NCI-H2196 (cell line): ENCODE results near the gene FHOD1.

Experiments used
- DNase-seq: peaks from one replicate; lab custom pipeline; 2025; ENCODE audit not compliant: unreplicated experiment; lab: John Stamatoyannopoulos, UW

Gene FHOD1

GRCh38 chr16:67236563-67237395, 10.5 kb downstream of the FHOD1 start:
- peak; percentile 24 for DNase-seq

- DNase-seq: no peak
Observed at GRCh38 chr16:67235816-67236562, 11.3 kb downstream of the FHOD1 start.

GRCh38 chr16:67234180-67234597, 13.1 kb downstream of the FHOD1 start:
- DNase-seq: no peak

- no peak for DNase-seq
Observed at GRCh38 chr16:67233596-67233995, 13.7 kb downstream of the FHOD1 start.

- DNase-seq: peak; percentile 20
Observed at GRCh38 chr16:67230809-67231660, 16.2 kb downstream of the FHOD1 start.

GRCh38 chr16:67229906-67230808, 17.1 kb downstream of the FHOD1 start:
- no peak for DNase-seq

GRCh38 chr16:67228905-67229304, 18.4 kb downstream of the FHOD1 start:
- DNase-seq: no peak

GRCh38 chr16:67228034-67228785, 19.1 kb downstream of the FHOD1 start:
- DNase-seq: no peak

- DNase-seq: no peak
Observed at GRCh38 chr16:67227567-67227921, 19.7 kb downstream of the FHOD1 start.

- DNase-seq: peak; percentile 89
Observed at GRCh38 chr16:67226804-67227566, 20.3 kb downstream of the FHOD1 start, which contains the start of gene TMEM208. TSS of gene TMEM208 (plus strand) at chr16:67227130. CDS start at chr16:67227219, 89 bp downstream.

GRCh38 chr16:67226295-67226803, 20.9 kb downstream of the FHOD1 start:
- DNase-seq: no peak

- DNase-seq: no peak
Observed at GRCh38 chr16:67223992-67224391, 23.3 kb downstream of the FHOD1 start.

- no peak for DNase-seq
Observed at GRCh38 chr16:67216612-67217490, 30.4 kb downstream of the FHOD1 start.

GRCh38 chr16:67215706-67216105, 31.6 kb downstream of the FHOD1 start:
- no peak for DNase-seq

- no peak for DNase-seq
Observed at GRCh38 chr16:67213197-67214019, 33.9 kb downstream of the FHOD1 start.

- no peak for DNase-seq
Observed at GRCh38 chr16:67212766-67213165, 34.5 kb downstream of the FHOD1 start.

GRCh38 chr16:67211674-67212073, 35.6 kb downstream of the FHOD1 start:
- no peak for DNase-seq
